Measurements from ENCODE around the gene ARG2. TPM values are rescaled to one million over a fixed set of nuclear protein-coding genes. Genes with fewer than 3 reads are reported as not detected.
A peak's percentile ranks its signal among the peaks of the same experiment; 100 is the strongest.

Gene ARG2
- polyA plus RNA-seq, 1 donor from 2014 or later = 204 TPM

GRCh38 chr14:67582061-67582460 is 37.7 kb upstream of the ARG2 start:
- no peak overlapping the region for H3K4me2 ChIP-seq (ENCODE audit: low read length)
- no peak overlapping the region for H2AFZ ChIP-seq (ENCODE audit: low read depth, low read length)
- no peaks in the 10 kb centered on the region for H3K79me2 ChIP-seq (replicated peaks; ENCODE audit: insufficient read depth, low read length)
- no peaks in the 10 kb centered on the region for H3K9me3 ChIP-seq (ENCODE audit: low read length)
- H3K4me3 ChIP-seq (ENCODE audit: low read length) = no peak overlapping the region
- H3K27ac ChIP-seq (ENCODE audit: low read length) = no peak overlapping the region
- no peaks in the 10 kb centered on the region for H3K27me3 ChIP-seq (ENCODE audit: insufficient read depth, low read depth, low read length)
- H3K9ac ChIP-seq (ENCODE audit: low read length) = no peak overlapping the region
- no peaks in the 10 kb centered on the region for H3K36me3 ChIP-seq (ENCODE audit: insufficient read depth, low read length)
- H3F3A ChIP-seq (ENCODE audit: insufficient read depth, low read length, poor library complexity, severe bottlenecking) = no peaks in the 10 kb centered on the region
- no peaks in the 10 kb centered on the region for H3K9me2 ChIP-seq (ENCODE audit: insufficient read depth, low read length)
- TF ChIP-seq POLR2AphosphoS5 (IDR thresholded peaks at IDR 0.05) (no peak), CTCF (IDR thresholded peaks at IDR 0.05; ENCODE audit: poor library complexity, severe bottlenecking) (peak; percentile 14), MXI1 (conservative IDR thresholded peaks at IDR 0.05; ENCODE audit: poor library complexity, severe bottlenecking) (no peak), SMC3 (conservative IDR thresholded peaks at IDR 0.05; ENCODE audit: poor library complexity) (no peak)
- no peaks in the 10 kb centered on the region for H4K20me1 ChIP-seq (ENCODE audit: insufficient read depth)

GRCh38 chr14:67583711-67584644 is 35.7 kb upstream of the ARG2 start:
- no peak overlapping the region for H3K4me2 ChIP-seq (ENCODE audit: low read length)
- no peak overlapping the region for H2AFZ ChIP-seq (ENCODE audit: low read depth, low read length)
- H3K36me3 ChIP-seq (ENCODE audit: insufficient read depth, low read length) = no peaks in the 10 kb centered on the region
- no peaks in the 10 kb centered on the region for H3K9me2 ChIP-seq (ENCODE audit: insufficient read depth, low read length)
- no peaks in the 10 kb centered on the region for H3K79me2 ChIP-seq (replicated peaks; ENCODE audit: insufficient read depth, low read length)
- no peaks in the 10 kb centered on the region for H3F3A ChIP-seq (ENCODE audit: insufficient read depth, low read length, poor library complexity, severe bottlenecking)
- H3K9me3 ChIP-seq (ENCODE audit: low read length) = no peaks in the 10 kb centered on the region
- TF ChIP-seq REST (IDR thresholded peaks at IDR 0.05; ENCODE audit: borderline replicate concordance) = no peak
- no peak for TF ChIP-seq EZH2 (IDR thresholded peaks at IDR 0.05; ENCODE audit: borderline replicate concordance, insufficient read depth, low read length, poor library complexity, severe bottlenecking)
- no peak for TF ChIP-seq EP300 (conservative IDR thresholded peaks at IDR 0.05; ENCODE audit: poor library complexity, severe bottlenecking)
- TF ChIP-seq MXI1 (conservative IDR thresholded peaks at IDR 0.05; ENCODE audit: poor library complexity, severe bottlenecking) = no peak
- no peak for TF ChIP-seq TAF1 (IDR thresholded peaks at IDR 0.05; ENCODE audit: low read depth)
- TF ChIP-seq SMC3 (conservative IDR thresholded peaks at IDR 0.05; ENCODE audit: poor library complexity) = peak; percentile 75
- peak; percentile 66 for TF ChIP-seq CTCF (IDR thresholded peaks at IDR 0.05; ENCODE audit: poor library complexity, severe bottlenecking)
- TF ChIP-seq POLR2AphosphoS5 (IDR thresholded peaks at IDR 0.05) = no peak
- TF ChIP-seq RAD21 (conservative IDR thresholded peaks at IDR 0.05) = peak; percentile 68
- no peak overlapping the region for H3K9ac ChIP-seq (ENCODE audit: low read length)
- no peaks in the 10 kb centered on the region for H4K20me1 ChIP-seq (ENCODE audit: insufficient read depth)
- no peak overlapping the region for H3K4me3 ChIP-seq (ENCODE audit: low read length)
- no peaks in the 10 kb centered on the region for H3K27me3 ChIP-seq (ENCODE audit: insufficient read depth, low read depth, low read length)
- no peak overlapping the region for H3K27ac ChIP-seq (ENCODE audit: low read length)

Measured in neural cell (in vitro differentiated cells).